ENCODE data around the gene SAMHD1.

Gene SAMHD1

DNA sequence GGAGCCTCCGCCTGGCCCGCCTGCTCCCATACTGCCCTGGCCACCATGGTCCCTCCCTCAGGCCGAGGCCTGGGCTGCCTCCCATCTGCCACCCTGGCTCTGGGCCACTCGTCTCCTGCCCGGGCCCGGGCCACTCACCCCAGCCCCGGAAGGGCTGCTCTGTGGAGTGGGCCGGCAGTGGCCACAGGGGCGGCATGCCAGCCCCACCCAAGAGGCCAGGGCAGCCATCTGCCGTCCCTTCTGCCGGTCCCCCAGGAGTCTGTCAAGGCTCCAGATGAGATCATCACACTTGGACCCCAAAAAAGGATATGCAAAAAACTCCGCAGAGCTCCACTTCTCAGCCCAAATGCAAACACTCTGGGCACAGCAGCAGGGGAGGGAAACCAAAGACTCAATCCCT lies 99.3 kb downstream of the SAMHD1 start:
- Histone ChIP-seq H3K4me2 (ENCODE audit: low read length) (no peak overlapping the region), H3K4me3 (ENCODE audit: low read depth, low read length) (no peak overlapping the region), H3K79me2 (peaks cover 62% of the 10 kb centered on the region), H3K27ac (peak overlapping the region; percentile 42), H3K36me3 (ENCODE audit: control insufficient read depth, insufficient read depth, low read length) (no peaks in the 10 kb centered on the region), H3K27me3 (ENCODE audit: control insufficient read depth, insufficient read depth, low read length) (no peaks in the 10 kb centered on the region), H3K9ac (no peak overlapping the region), H3K9me3 (ENCODE audit: control insufficient read depth, low read length) (no peaks in the 10 kb centered on the region), H2AFZ (no peak overlapping the region), H3K4me1 (no peaks in the 10 kb centered on the region)
- TF ChIP-seq, protein P1, sequence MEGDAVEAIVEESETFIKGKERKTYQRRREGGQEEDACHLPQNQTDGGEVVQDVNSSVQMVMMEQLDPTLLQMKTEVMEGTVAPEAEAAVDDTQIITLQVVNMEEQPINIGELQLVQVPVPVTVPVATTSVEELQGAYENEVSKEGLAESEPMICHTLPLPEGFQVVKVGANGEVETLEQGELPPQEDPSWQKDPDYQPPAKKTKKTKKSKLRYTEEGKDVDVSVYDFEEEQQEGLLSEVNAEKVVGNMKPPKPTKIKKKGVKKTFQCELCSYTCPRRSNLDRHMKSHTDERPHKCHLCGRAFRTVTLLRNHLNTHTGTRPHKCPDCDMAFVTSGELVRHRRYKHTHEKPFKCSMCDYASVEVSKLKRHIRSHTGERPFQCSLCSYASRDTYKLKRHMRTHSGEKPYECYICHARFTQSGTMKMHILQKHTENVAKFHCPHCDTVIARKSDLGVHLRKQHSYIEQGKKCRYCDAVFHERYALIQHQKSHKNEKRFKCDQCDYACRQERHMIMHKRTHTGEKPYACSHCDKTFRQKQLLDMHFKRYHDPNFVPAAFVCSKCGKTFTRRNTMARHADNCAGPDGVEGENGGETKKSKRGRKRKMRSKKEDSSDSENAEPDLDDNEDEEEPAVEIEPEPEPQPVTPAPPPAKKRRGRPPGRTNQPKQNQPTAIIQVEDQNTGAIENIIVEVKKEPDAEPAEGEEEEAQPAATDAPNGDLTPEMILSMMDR (IDR thresholded peaks at IDR 0.05): no peak

DNA sequence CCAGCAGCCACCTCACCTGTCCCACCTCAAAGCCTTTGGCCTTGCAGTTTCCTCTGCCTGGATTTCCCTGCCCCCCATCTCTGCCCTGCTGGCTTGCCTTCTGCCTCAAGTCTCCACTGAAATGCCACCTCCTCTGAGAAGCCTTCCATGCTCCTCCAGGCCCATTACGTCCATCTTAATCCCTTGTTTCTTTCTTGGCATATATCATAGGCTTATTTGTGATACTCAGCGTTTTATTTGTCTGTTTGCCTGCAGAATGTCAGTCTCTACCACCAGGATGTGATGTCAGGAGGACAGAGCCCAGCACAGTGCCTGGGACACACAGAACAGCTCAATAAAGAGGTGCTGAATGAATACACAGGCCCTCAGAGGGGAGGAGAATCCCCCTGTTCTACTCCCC lies 100.0 kb downstream of the SAMHD1 start:
- Histone ChIP-seq H3K4me3 (ENCODE audit: low read depth, low read length) (no peak overlapping the region), H3K79me2 (peaks cover 58% of the 10 kb centered on the region), H3K9ac (no peak overlapping the region), H3K9me3 (ENCODE audit: control insufficient read depth, low read length) (no peaks in the 10 kb centered on the region), H3K4me1 (no peaks in the 10 kb centered on the region), H3K27ac (peak overlapping the region; percentile 42), H3K36me3 (ENCODE audit: control insufficient read depth, insufficient read depth, low read length) (no peaks in the 10 kb centered on the region), H3K4me2 (ENCODE audit: low read length) (no peak overlapping the region), H3K27me3 (ENCODE audit: control insufficient read depth, insufficient read depth, low read length) (no peaks in the 10 kb centered on the region), H2AFZ (no peak overlapping the region)
- TF ChIP-seq, protein P1 (IDR thresholded peaks at IDR 0.05): no peak

DNA sequence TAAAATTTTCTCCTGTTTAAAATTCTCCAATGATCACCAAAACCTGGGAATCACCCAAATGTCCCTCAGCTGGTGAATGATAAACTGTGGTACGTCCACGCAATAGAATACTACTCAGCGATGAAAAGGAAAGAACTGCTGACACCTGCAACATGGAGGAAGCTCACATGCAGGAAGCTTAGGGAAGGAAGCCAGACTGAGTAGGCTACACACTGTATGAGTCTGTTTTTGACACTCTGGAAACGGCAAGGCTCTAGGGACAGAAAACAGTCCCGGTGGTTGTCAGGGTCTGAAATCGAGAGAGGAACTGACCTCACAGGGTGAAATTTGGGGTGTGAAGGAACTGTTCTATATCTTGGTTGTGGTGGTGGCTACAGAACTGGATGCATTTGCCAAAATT lies 100.7 kb downstream of the SAMHD1 start:
- no peaks in the 10 kb centered on the region for H3K27me3 ChIP-seq (ENCODE audit: control insufficient read depth, insufficient read depth, low read length)
- H3K4me3 ChIP-seq (ENCODE audit: low read depth, low read length): no peak overlapping the region
- H3K27ac ChIP-seq: no peak overlapping the region
- no peak overlapping the region for H2AFZ ChIP-seq
- no peak overlapping the region for H3K4me2 ChIP-seq (ENCODE audit: low read length)
- H3K79me2 ChIP-seq: peaks cover 50% of the 10 kb centered on the region
- no peaks in the 10 kb centered on the region for H3K9me3 ChIP-seq (ENCODE audit: control insufficient read depth, low read length)
- H3K4me1 ChIP-seq: no peaks in the 10 kb centered on the region
- no peak overlapping the region for H3K9ac ChIP-seq
- no peaks in the 10 kb centered on the region for H3K36me3 ChIP-seq (ENCODE audit: control insufficient read depth, insufficient read depth, low read length)
- TF ChIP-seq, protein P1 (IDR thresholded peaks at IDR 0.05): no peak

DNA sequence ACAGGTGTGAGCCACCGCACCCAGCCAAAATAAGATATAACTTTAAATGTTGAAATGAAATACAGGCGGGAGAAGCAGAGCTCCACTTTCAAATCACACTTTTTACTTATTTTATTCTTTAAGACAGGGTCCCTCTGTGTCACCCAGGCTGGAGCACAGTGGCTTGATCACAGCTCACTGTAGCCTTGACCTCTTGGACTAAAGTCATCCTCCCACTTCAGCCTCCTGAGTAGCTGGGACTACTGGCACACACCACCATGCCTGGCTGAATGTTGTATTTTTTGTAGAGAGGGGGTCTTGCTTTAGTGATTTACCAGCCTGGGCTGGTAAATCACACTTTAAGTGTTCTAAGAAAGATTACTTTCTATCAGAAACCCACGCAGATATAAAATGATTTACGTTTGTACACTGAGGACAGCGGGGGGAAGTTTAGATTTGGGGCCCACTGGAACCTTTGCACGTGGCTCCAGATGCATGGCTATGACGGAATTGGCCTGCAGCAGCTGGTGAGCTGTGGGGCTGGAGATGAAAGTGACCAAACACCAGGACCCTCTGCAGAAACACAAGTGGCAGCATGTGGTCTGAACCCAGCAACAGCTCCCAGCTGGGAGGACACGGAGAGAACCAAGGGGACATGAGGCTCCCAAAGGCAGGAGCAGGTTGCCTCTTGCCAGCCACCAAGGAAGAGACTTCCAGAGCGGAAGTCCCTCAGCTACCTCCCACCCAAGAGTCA lies 102.0 kb downstream of the SAMHD1 start:
- Histone ChIP-seq H3K27ac (no peak overlapping the region), H3K36me3 (ENCODE audit: control insufficient read depth, insufficient read depth, low read length) (no peaks in the 10 kb centered on the region), H3K4me1 (no peaks in the 10 kb centered on the region), H3K9ac (no peak overlapping the region), H3K27me3 (ENCODE audit: control insufficient read depth, insufficient read depth, low read length) (no peaks in the 10 kb centered on the region), H2AFZ (no peak overlapping the region), H3K4me3 (ENCODE audit: low read depth, low read length) (no peak overlapping the region), H3K4me2 (ENCODE audit: low read length) (no peak overlapping the region), H3K9me3 (ENCODE audit: control insufficient read depth, low read length) (no peaks in the 10 kb centered on the region), H3K79me2 (peaks cover 38% of the 10 kb centered on the region)
- TF ChIP-seq, protein P1 (IDR thresholded peaks at IDR 0.05): no peak

DNA sequence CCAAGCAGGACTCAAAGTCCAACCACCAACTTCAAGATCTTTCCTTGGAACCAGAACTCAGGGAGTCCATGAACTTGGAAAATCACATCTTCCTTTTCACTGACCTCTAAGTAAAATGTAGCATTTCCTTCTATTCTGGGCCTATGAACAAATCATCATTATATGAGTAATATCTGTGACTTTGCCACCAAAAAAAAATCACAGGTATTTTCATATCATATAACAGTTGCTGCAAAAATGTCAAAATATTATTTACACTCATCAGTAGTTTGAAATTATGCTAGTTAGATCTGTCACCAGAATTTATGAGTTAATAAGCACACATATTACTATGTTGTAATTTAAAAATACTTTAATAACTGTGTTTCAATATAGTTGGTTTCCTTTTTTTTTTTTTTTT lies 102.8 kb downstream of the SAMHD1 start:
- H2AFZ ChIP-seq: no peak overlapping the region
- H3K79me2 ChIP-seq: peaks cover 29% of the 10 kb centered on the region
- H3K4me3 ChIP-seq (ENCODE audit: low read depth, low read length): no peak overlapping the region
- H3K9ac ChIP-seq: no peak overlapping the region
- TF ChIP-seq, protein P1 (IDR thresholded peaks at IDR 0.05): no peak
- no peaks in the 10 kb centered on the region for H3K9me3 ChIP-seq (ENCODE audit: control insufficient read depth, low read length)
- H3K36me3 ChIP-seq (ENCODE audit: control insufficient read depth, insufficient read depth, low read length): no peaks in the 10 kb centered on the region
- no peaks in the 10 kb centered on the region for H3K27me3 ChIP-seq (ENCODE audit: control insufficient read depth, insufficient read depth, low read length)
- no peak overlapping the region for H3K4me2 ChIP-seq (ENCODE audit: low read length)
- H3K27ac ChIP-seq: peak overlapping the region; percentile 49
- no peaks in the 10 kb centered on the region for H3K4me1 ChIP-seq
